Tibial nerve (tissue), 4 donors: ENCODE data around the gene MBD5. TPM values are rescaled to one million over a fixed set of nuclear protein-coding genes. Genes with fewer than 3 reads are reported as not detected.

ENCODE experiments used
- DNase-seq, 2 donors: peaks; one replicate each; pipeline ENCODE4 v3.0.0-alpha.2; 2019; ENCODE audit warnings: low spot score in 2 of 2
- H3K27ac ChIP-seq, 4 donors: fragments of 200-600 bp; sonication (generic) in 3 of 4; one replicate each; pipeline ENCODE4 v1.5.1; 2017 to 2019; ENCODE audit warnings: mild to moderate bottlenecking in 1 of 4
- H3K27me3 ChIP-seq, 2 donors: fragments of 200-600 bp; sonication (generic) in 1 of 2; one replicate each; pipeline versions ENCODE4 v1.5.1 to v1.6.0; 2017 to 2019
- H3K36me3 ChIP-seq, 3 donors: fragments of 200-600 bp; sonication (generic); one replicate each; pipeline ENCODE4 v1.5.1; 2018 to 2019
- H3K4me1 ChIP-seq, 4 donors: fragments of 200-600 bp; sonication (generic) in 3 of 4; one replicate each; pipeline ENCODE4 v1.5.1; 2017 to 2019
- H3K4me3 ChIP-seq, 4 donors: fragments of 200-600 bp; sonication (generic) in 3 of 4; one replicate each; pipeline ENCODE4 v1.5.1; 2017 to 2019; ENCODE audit warnings: mild to moderate bottlenecking in 1 of 4, moderate library complexity in 1 of 4
- H3K9me3 ChIP-seq, 4 donors: fragments of 200-600 bp; sonication (generic) in 3 of 4; one replicate each; pipeline ENCODE4 v1.5.1; 2017 to 2019
- CTCF ChIP-seq, 5 experiments: fragments of 200-600 bp in 3 of 5; fragments of 450-650 bp in 2 of 5; sonication (generic) in 3 of 5; IDR thresholded peaks; one replicate each; pipeline ENCODE4 v1.5.1; 2016 to 2019; ENCODE audit warnings: antibody characterized with exemption in 5 of 5, mild to moderate bottlenecking in 3 of 5, moderate library complexity in 2 of 5
- EP300 ChIP-seq, 2 donors: sonication (generic); formaldehyde crosslinking; IDR thresholded peaks; one replicate each; pipeline ENCODE4 v1.6.1; 2017; ENCODE audit warnings: antibody characterized with exemption in 2 of 2, mild to moderate bottlenecking in 1 of 2
- POLR2A ChIP-seq, 2 donors: fragments of 450-650 bp; IDR thresholded peaks; one replicate each; pipeline ENCODE4 v1.6.1; 2017; ENCODE audit warnings: antibody characterized with exemption in 2 of 2, mild to moderate bottlenecking in 2 of 2, moderate library complexity in 2 of 2
- WGBS, 2 donors: methylation state at CpG; one replicate each; pipeline ENCODE4 v1.1.5; 2018; 5-methylcytosine and 5-hydroxymethylcytosine counted together
- total RNA-seq, 4 donors: library from RNA; depleted of rRNA; stranded (reverse); fragments of >200 nt; gene quantifications; one replicate each; pipeline ENCODE4 v1.1.0, GENCODE V29; 2016

The MBD5 gene
- total RNA-seq, 4 donors from 2014 or later, result 28.5 to 46.5 (median 40.9) TPM

GRCh38 chr2:148526509-148527346 lies 505.8 kb downstream of the MBD5 start:
- Histone ChIP-seq H3K36me3 (no peaks in the 10 kb centered on the region), H3K27ac (no peak overlapping the region), H3K4me1 (no peaks in the 10 kb centered on the region), H3K27me3 (no peaks in the 10 kb centered on the region), H3K4me3 (no peak overlapping the region), H3K9me3 (no peaks in the 10 kb centered on the region)
- DNase-seq, result no peak
- TF ChIP-seq CTCF (IDR thresholded peaks at IDR 0.05), result no peak
- TF ChIP-seq EP300 (IDR thresholded peaks at IDR 0.05), result no peak
- TF ChIP-seq POLR2A (IDR thresholded peaks at IDR 0.05), result no peak
- 59 to 62% methylated on average over 9 of the region's 9 CpGs for WGBS, 2 donors

DNA sequence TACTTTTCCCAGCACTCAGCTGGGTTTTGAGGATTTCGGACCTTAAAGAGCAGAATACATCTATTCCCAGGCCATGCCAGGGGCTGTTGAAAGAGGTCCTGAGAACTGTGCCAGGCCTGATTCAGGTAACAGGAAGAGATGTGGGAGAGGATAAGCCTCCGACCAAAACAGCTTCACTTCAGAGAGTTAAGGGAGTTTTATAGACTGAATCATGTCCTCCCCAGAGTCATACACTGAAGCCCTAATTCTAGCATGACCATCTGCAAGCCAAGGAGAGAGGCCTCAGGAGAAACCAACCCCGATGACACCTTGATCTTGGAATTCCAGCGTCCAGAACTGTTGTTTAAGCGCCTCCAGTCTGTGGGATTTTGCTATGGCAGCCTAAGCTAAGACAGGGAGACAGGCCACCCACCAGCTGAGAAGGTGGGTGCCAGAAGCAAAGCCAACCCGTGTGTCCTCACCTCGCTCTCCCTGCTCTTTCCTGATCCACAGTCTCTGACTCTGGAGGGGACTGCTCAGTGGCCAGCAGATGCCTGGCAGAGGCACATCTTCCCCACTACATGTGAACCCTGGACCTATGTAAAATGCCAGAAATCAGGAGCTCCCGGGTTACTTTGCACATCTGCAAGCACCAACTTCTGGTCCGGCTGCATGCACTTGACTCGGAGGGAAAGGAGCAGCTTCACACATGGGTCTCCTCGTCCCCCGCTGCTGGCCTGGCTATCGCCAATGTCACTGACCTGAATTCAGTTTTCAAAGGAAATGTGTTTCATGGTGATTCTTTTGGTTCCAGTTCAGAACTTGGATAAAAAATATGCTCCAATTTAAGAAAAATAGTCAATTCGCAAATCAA lies 506.8 kb downstream of the MBD5 start:
- Histone ChIP-seq H3K4me1 (no peaks in the 10 kb centered on the region), H3K36me3 (no peaks in the 10 kb centered on the region), H3K9me3 (no peaks in the 10 kb centered on the region), H3K27me3 (no peaks in the 10 kb centered on the region), H3K4me3 (no peak overlapping the region), H3K27ac (no peak overlapping the region)
- WGBS, 2 donors, result 82 to 86% methylated on average over 12 to 14 of the region's 14 CpGs
- DNase-seq, result no peak
- TF ChIP-seq EP300 (IDR thresholded peaks at IDR 0.05), result no peak
- TF ChIP-seq POLR2A (IDR thresholded peaks at IDR 0.05), result no peak
- no peak for TF ChIP-seq CTCF (IDR thresholded peaks at IDR 0.05)

GRCh38 chr2:148528356-148529064 lies 507.6 kb downstream of the MBD5 start:
- TF ChIP-seq CTCF (IDR thresholded peaks at IDR 0.05) (no peak), POLR2A (IDR thresholded peaks at IDR 0.05) (no peak)

GRCh38 chr2:148529745-148530144 lies 508.9 kb downstream of the MBD5 start:
- no peaks in the 10 kb centered on the region for H3K4me1 ChIP-seq
- TF ChIP-seq CTCF (IDR thresholded peaks at IDR 0.05) (no peak), POLR2A (IDR thresholded peaks at IDR 0.05) (no peak), EP300 (IDR thresholded peaks at IDR 0.05) (no peak)
- no peaks in the 10 kb centered on the region for H3K27me3 ChIP-seq
- WGBS, 2 donors, result 75 to 80% methylated on average over 8 of the region's 8 CpGs
- no peaks in the 10 kb centered on the region for H3K36me3 ChIP-seq
- H3K27ac ChIP-seq, result no peak overlapping the region
- no peak for DNase-seq
- no peaks in the 10 kb centered on the region for H3K9me3 ChIP-seq
- no peak overlapping the region for H3K4me3 ChIP-seq

More at GRCh38 chr2:148528356-148529064, 507.6 kb downstream of the MBD5 start:
- 84 to 95% methylated on average over 6 of the region's 6 CpGs for WGBS, 2 donors
- Histone ChIP-seq H3K27me3 (no peaks in the 10 kb centered on the region), H3K9me3 (no peaks in the 10 kb centered on the region), H3K4me1 (no peaks in the 10 kb centered on the region), H3K36me3 (no peaks in the 10 kb centered on the region), H3K4me3 (no peak overlapping the region), H3K27ac (no peak overlapping the region)
- no peak for DNase-seq
